HepG2 (cell line): ENCODE data around the gene TLDC2. TPM values are rescaled to one million over a fixed set of nuclear protein-coding genes. Genes with fewer than 3 reads are reported as not detected.
A peak's percentile ranks its signal among the peaks of the same experiment; 100 is the strongest.

Source experiments
- ATAD3A ChIP-seq: sonication (generic); formaldehyde crosslinking; IDR thresholded peaks from 2 replicates; pipeline ENCODE4 v1.4.0; 2020; ENCODE audit warnings: missing genetic modification reagents
- CENPT ChIP-seq: sonication (generic); formaldehyde crosslinking; IDR thresholded peaks from 2 replicates; pipeline ENCODE4 v1.8.0; 2022; ENCODE audit warnings: low read depth, mild to moderate bottlenecking, moderate library complexity, missing genetic modification reagents
- ELF1 ChIP-seq: sonication (generic); formaldehyde crosslinking; IDR thresholded peaks from 2 replicates; pipeline ENCODE4 v1.4.0; 2020; ENCODE audit warnings: missing genetic modification reagents
- FOSL2 ChIP-seq: sonication (generic); formaldehyde crosslinking; IDR thresholded peaks from 2 replicates; pipeline ENCODE4 v1.4.0; 2020; ENCODE audit warnings: missing genetic modification reagents
- IKZF5 ChIP-seq: IDR thresholded peaks from 2 replicates; pipeline ENCODE4 v1.6.1; 2018; ENCODE audit warnings: missing genetic modification reagents, mild to moderate bottlenecking, missing compliant biosample characterization
- IRF2 ChIP-seq: IDR thresholded peaks from 2 replicates; pipeline ENCODE4 v1.6.1; 2018; ENCODE audit warnings: missing genetic modification reagents, missing compliant biosample characterization
- KDM1A ChIP-seq: IDR thresholded peaks from 2 replicates; pipeline ENCODE4 v1.6.1; 2016; ENCODE audit warnings: missing compliant biosample characterization
- KDM4B ChIP-seq: sonication (generic); formaldehyde crosslinking; IDR thresholded peaks from 2 replicates; pipeline ENCODE4 v1.4.0; 2020; ENCODE audit warnings: missing genetic modification reagents
- KDM6A ChIP-seq: IDR thresholded peaks from 2 replicates; pipeline ENCODE4 v1.6.1; 2016; ENCODE audit warnings: low read depth
- LCORL ChIP-seq, 2 experiments: fragments of 450-650 bp in 1 of 2; sonication (generic) in 1 of 2; formaldehyde crosslinking in 1 of 2; IDR thresholded peaks; 2 replicates each; pipeline versions ENCODE4 v1.5.0 to v1.6.1; 2017 to 2020; ENCODE audit warnings: antibody characterized with exemption in 1 of 2, missing genetic modification reagents in 1 of 2
- PHF21A ChIP-seq: sonication (generic); formaldehyde crosslinking; IDR thresholded peaks from 2 replicates; pipeline ENCODE4 v1.5.0; 2020; ENCODE audit warnings: mild to moderate bottlenecking, missing genetic modification reagents
- RARG ChIP-seq: sonication (generic); formaldehyde crosslinking; IDR thresholded peaks from 2 replicates; pipeline ENCODE4 v1.4.0; 2020; ENCODE audit warnings: low read depth, mild to moderate bottlenecking, missing genetic modification reagents
- REPIN1 ChIP-seq: sonication (generic); formaldehyde crosslinking; IDR thresholded peaks from 2 replicates; pipeline ENCODE4 v1.8.0; 2022; ENCODE audit warnings: missing genetic modification reagents, low read depth, mild to moderate bottlenecking, borderline replicate concordance
- SAFB2 ChIP-seq: sonication (generic); formaldehyde crosslinking; IDR thresholded peaks from 2 replicates; pipeline ENCODE4 v1.5.1; 2020; ENCODE audit warnings: missing genetic modification reagents, low read depth, mild to moderate bottlenecking, borderline replicate concordance
- SOX6 ChIP-seq, 2 experiments: fragments of 450-650 bp in 1 of 2; sonication (generic) in 1 of 2; formaldehyde crosslinking in 1 of 2; IDR thresholded peaks; 2 replicates each; pipeline versions ENCODE4 v1.4.0 to v1.6.1; 2017 to 2020; ENCODE audit warnings: antibody characterized with exemption in 1 of 2, mild to moderate bottlenecking in 1 of 2, missing genetic modification reagents in 1 of 2
- TEAD3 ChIP-seq: optimal IDR thresholded peaks from 2 replicates; pipeline ENCODE3; 2016; ENCODE audit warnings: borderline replicate concordance
- ZC3H13 ChIP-seq: sonication (generic); formaldehyde crosslinking; IDR thresholded peaks from 2 replicates; pipeline ENCODE4 v1.8.1; 2023; ENCODE audit warnings: mild to moderate bottlenecking, missing genetic modification reagents, moderate library complexity
- ZMYM3 ChIP-seq: sonication (generic); formaldehyde crosslinking; IDR thresholded peaks from 2 replicates; pipeline ENCODE4 v1.5.1; 2020; ENCODE audit warnings: mild to moderate bottlenecking, missing genetic modification reagents
- ZNF230 ChIP-seq: sonication (generic); formaldehyde crosslinking; IDR thresholded peaks from 2 replicates; pipeline ENCODE4 v1.4.0; 2020; ENCODE audit warnings: mild to moderate bottlenecking, missing genetic modification reagents
- ZNF264 ChIP-seq: sonication (generic); formaldehyde crosslinking; IDR thresholded peaks from 2 replicates; pipeline ENCODE4 v1.4.0; 2020; ENCODE audit warnings: missing genetic modification reagents
- ZNF383 ChIP-seq: sonication (generic); formaldehyde crosslinking; IDR thresholded peaks from 2 replicates; pipeline ENCODE4 v1.4.0; 2020; ENCODE audit warnings: missing genetic modification reagents, mild to moderate bottlenecking, borderline replicate concordance
- ZNF605 ChIP-seq: sonication (generic); formaldehyde crosslinking; IDR thresholded peaks from 2 replicates; pipeline ENCODE4 v1.8.0; 2022; ENCODE audit warnings: mild to moderate bottlenecking, missing genetic modification reagents
- ZNF614 ChIP-seq: IDR thresholded peaks from 2 replicates; pipeline ENCODE4 v1.6.1; 2018; ENCODE audit warnings: missing biosample characterization, missing genetic modification reagents, inconsistent platforms, borderline replicate concordance
- ZNF792 ChIP-seq: IDR thresholded peaks from 2 replicates; pipeline ENCODE4 v1.6.1; 2016
- polyA plus RNA-seq, 8 experiments: library from polyadenylated mRNA; depleted of rRNA in 3 of 8; stranded (reverse) in 7 of 8; unstranded in 1 of 8; fragments of >200 nt; fragmentation: Illumina TruSeq in 4 of 8; extraction: Trizol in 4 of 8; gene quantifications; 2 replicates each; pipeline versions ENCODE4 v1.2.1 to v1.2.3, GENCODE V29; 2011 to 2016; ENCODE audit warnings: low read depth in 4 of 8, missing spikeins in 1 of 8, mixed read lengths in 1 of 8; ENCODE audit not compliant: insufficient read depth in 1 of 8
- total RNA-seq, 5 experiments: library from RNA; depleted of rRNA; stranded (reverse); fragments of >200 nt; fragmentation: Illumina TruSeq; extraction: Trizol; gene quantifications; 2 replicates each; pipeline ENCODE4 v1.2.3, GENCODE V29; 2016; ENCODE audit warnings: low read depth in 1 of 5
- TF ChIP-seq, protein P1 (sequence below): sonication (generic); formaldehyde crosslinking; IDR thresholded peaks from 2 replicates; pipeline ENCODE4 v1.4.0; 2020; ENCODE audit warnings: mild to moderate bottlenecking, missing genetic modification reagents
- TF ChIP-seq, protein P2 (sequence below): IDR thresholded peaks from 2 replicates; pipeline ENCODE4 v1.6.1; 2016; ENCODE audit warnings: missing genetic modification reagents, missing compliant biosample characterization

TLDC2 gene
- total and polyA plus RNA-seq, 2 of the 13 experiments (the other 11 are each of a cell fraction or from before 2014, with no cell fraction given) = 1.5 to 1.6 TPM

DNA sequence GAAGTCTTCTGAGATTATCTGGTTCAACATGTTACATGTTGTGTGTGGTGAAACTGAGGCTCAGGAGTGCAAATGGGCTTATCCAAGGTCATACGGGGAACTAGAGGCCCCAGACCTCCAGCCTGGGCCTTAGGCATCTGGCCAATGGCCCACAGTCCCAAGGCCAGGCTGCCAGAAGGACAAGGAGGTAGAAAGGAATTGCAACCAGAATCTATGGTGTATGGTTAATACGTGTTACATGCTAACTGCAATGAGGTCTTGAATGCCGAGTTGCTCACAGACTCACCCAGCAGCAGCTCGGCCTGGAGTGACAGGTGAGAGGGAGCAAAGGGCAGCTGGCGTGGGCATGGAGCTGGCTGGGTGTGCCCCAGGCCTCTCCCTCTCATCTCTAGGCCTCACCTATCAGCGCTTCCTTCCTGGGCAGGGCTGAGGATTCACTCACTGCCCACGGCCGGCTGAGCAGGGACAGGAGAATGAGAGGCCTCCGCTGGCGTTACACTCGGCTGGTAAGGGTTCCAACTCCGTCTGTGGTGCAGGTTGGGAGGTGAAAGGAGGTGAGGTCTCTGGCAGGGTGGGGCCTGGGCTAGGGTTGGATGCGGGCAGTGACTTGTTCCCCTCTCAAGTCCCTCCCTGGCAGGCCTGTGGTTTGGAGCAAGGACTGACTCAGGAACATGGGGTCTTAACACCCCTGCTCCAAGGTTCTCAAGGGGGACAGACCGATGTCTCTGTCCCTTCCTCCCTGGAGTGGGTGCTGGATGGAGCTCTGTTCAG lies at the start of gene TLDC2 (continued):
- TF ChIP-seq IKZF5 (peak; percentile 75; the same call in 1 of the 2 replicates), KDM4B (peak; percentile 33; the same call in 1 of the 2 replicates), ZNF383 (peak; percentile 79; the same call in 1 of the 2 replicates), ZNF264 (CRISPR knock-in tag) (0 out of 2 replicates have a peak, but pooled peaks have one; percentile 68), TEAD3 (CRISPR knock-in tag) (peak; percentile 32), ATAD3A (0 out of 2 replicates have a peak, but pooled peaks have one; percentile 46), PHF21A (CRISPR knock-in tag) (peak; percentile 80; the same call in 1 of the 2 replicates), LCORL (IDR thresholded peaks at IDR 0.05) (no peak), LCORL (CRISPR knock-in tag; IDR thresholded peaks at IDR 0.05) (peak; percentile 31; the same call in 1 of the 2 replicates), ZNF230 (0 out of 2 replicates have a peak, but pooled peaks have one; percentile 68), ZNF605 (peak; percentile 37; the same call in 1 of the 2 replicates), REPIN1 (CRISPR knock-in tag) (peak; percentile 62; the same call in 1 of the 2 replicates), RARG (no peak), IRF2 (CRISPR knock-in tag) (peak; percentile 21; the same call in 1 of the 2 replicates), SAFB2 (CRISPR knock-in tag) (peak; percentile 87), KDM1A (CRISPR knock-in tag) (no peak), CENPT (0 out of 2 replicates have a peak, but pooled peaks have one; percentile 25), SOX6 (IDR thresholded peaks at IDR 0.05) (no peak), SOX6 (CRISPR knock-in tag; IDR thresholded peaks at IDR 0.05) (0 out of 2 replicates have a peak, but pooled peaks have one; percentile 56), KDM6A (CRISPR knock-in tag) (0 out of 2 replicates have a peak, but pooled peaks have one; percentile 60), ZC3H13 (CRISPR knock-in tag) (no peak), ELF1 (CRISPR knock-in tag) (peak; percentile 54), ZNF614 (CRISPR knock-in tag) (0 out of 2 replicates have a peak, but pooled peaks have one; percentile 28), FOSL2 (CRISPR knock-in tag) (peak; percentile 38; the same call in 1 of the 2 replicates), ZNF792 (CRISPR knock-in tag) (no peak), ZMYM3 (peak; percentile 90)
- TF ChIP-seq, protein P1, sequence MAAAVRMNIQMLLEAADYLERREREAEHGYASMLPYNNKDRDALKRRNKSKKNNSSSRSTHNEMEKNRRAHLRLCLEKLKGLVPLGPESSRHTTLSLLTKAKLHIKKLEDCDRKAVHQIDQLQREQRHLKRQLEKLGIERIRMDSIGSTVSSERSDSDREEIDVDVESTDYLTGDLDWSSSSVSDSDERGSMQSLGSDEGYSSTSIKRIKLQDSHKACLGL (CRISPR knock-in tag) = peak; percentile 66; the same call in 1 of the 2 replicates
- TF ChIP-seq, protein P2, sequence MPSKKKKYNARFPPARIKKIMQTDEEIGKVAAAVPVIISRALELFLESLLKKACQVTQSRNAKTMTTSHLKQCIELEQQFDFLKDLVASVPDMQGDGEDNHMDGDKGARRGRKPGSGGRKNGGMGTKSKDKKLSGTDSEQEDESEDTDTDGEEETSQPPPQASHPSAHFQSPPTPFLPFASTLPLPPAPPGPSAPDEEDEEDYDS (CRISPR knock-in tag) = peak; percentile 64
